DND-41 (cell line): Measurements from ENCODE around the gene KCNMA1.

Experiments used
- CTCF ChIP-seq: IDR thresholded peaks from 2 replicates; pipeline ENCODE4 v1.5.1; 2012; ENCODE audit warnings: borderline replicate concordance, low read length, moderate library complexity, mild to moderate bottlenecking; ENCODE audit not compliant: poor library complexity, severe bottlenecking; ENCODE audit errors: extremely low read depth
- EZH2 ChIP-seq: IDR thresholded peaks from 3 replicates; pipeline ENCODE4 v1.6.1; 2012; ENCODE audit warnings: borderline replicate concordance, low read depth, mild to moderate bottlenecking, moderate library complexity, low read length, inconsistent platforms; ENCODE audit not compliant: severe bottlenecking

- TF ChIP-seq CTCF: no peak
- TF ChIP-seq EZH2: no peak
Measured at GRCh38 chr10:77120666-77121376, 516.8 kb downstream of the KCNMA1 start.
